OCI-LY7 (cell line): ENCODE measurements around the gene ARSJ.

Experiments used
- CTCF ChIP-seq: fragments of 200-600 bp; sonication (generic); conservative IDR thresholded peaks from 2 replicates; pipeline ENCODE4 v1.5.1; 2014; ENCODE audit warnings: mild to moderate bottlenecking, antibody characterized with exemption, low read length, moderate library complexity, mixed read lengths
- EZH2phosphoT487 ChIP-seq: fragments of 200-600 bp; sonication (generic); IDR thresholded peaks from 2 replicates; pipeline ENCODE4 v1.6.1; 2018; ENCODE audit warnings: low read depth, borderline replicate concordance, mild to moderate bottlenecking, mixed run types, antibody characterized with exemption, low read length, moderate library complexity, mixed read lengths

- TF ChIP-seq CTCF (no peak), EZH2phosphoT487 (no peak)
Observed at GRCh38 chr4:114019276-114019968, 40.0 kb upstream of the ARSJ start.
